T-helper 2 cell (primary cell): ENCODE data around the gene MIPEP.
A peak's percentile ranks its signal among the peaks of the same experiment; 100 is the strongest.
"Not testable (repeated sequence)": the region's sequence is repeated elsewhere in the genome, so short reads cannot be mapped to it uniquely, and the experiment has no call there.

ENCODE experiments used
- DNase-seq, 5 experiments: peaks; one replicate each; pipeline versions ENCODE4 v3.0.0 to v3.0.0-alpha.2; 2012 to 2022

Gene MIPEP

GRCh38 chr13:23889615-23890607 is 711 bp upstream of the MIPEP start:
- no peak for DNase-seq

GRCh38 chr13:23884361-23884760 is 4.8 kb downstream of the MIPEP start:
- not testable (repeated sequence) for DNase-seq

- DNase-seq, result no peak
These were observed 5.9 kb downstream of the MIPEP start for GRCh38 chr13:23883255-23883654.

DNA sequence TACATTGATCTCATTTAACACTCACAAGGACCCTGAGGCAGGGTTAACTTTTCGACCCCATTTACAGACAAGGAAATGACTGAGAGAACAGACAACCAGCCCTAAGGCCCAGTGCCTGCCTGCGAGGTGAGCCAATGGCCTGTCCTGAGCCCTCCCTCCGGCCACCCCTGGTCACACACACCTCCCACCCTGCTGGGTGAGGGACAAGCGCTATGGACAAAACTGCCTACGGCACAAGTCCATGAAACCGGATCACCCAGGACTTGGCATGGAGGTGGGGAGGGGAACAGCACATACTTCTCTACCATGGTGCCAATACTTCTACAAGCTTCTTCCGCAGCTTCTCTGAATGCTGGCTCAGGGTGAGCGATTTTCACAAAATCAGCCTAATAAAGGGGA is 7.8 kb downstream of the MIPEP start:
- DNase-seq, result not testable (repeated sequence)

- not testable (repeated sequence) for DNase-seq
These were observed 8.5 kb downstream of the MIPEP start for GRCh38 chr13:23880493-23881401.

DNA sequence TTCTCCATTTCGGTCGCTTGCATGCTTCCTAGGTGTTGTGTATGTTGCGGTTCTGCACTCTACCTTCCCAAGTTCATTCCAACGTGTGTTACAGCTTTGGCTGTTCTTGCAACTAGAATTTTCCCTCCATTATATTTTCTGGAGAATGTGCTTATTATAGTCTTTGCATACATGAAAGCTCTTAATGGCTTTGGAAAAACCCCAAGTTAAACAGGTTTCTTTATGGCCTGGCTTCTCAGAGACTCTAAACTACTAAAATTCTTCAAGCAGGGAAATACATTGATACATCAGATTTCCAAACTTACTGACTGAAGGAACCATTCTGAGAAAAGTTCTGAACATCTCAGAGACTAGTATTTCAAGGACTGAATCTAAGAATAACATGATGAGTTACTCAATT is 11.9 kb downstream of the MIPEP start:
- DNase-seq, result no peak

DNA sequence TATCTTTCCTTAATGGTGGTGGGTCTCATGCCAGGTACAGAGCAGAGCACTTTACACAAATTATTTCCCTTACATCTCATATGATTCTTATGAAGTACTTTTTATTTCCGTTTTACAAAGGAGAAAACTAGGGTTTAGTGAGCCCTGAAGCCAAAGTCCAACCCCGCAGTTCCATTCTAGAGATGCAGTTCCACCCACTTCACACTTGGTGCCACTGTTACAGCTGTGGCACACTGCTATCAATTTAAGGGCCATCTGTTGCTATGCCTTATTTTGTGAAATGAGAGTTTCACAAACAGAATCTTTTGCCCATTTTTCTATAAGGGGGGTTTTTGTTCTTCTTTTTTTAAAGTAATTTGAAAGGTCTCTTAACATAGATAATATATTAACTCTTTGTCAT is 12.9 kb downstream of the MIPEP start:
- DNase-seq, result peak in 1 of 5 experiments; percentile 34

GRCh38 chr13:23871616-23872220 is 17.5 kb downstream of the MIPEP start:
- no peak for DNase-seq

GRCh38 chr13:23870356-23871140 is 18.7 kb downstream of the MIPEP start:
- peak in 1 of 5 experiments; percentile 37 for DNase-seq

DNA sequence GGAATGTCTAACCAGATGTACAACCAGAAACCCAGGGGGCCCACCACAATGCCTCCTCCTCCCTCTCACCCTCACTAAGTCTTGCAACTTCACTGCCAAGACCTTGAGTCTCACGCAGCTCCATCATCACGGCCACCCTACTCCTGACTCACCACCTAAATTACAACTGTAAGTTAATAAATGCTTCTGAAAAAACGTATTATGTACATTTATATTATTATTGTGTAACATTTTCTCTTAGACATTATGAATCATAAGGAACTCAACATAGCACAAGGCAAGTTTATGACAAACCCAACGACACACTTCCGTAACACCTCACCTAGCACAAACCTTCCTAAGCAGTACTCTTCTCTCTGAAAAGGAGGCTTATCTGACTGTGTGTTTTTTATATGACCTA is 20.7 kb downstream of the MIPEP start:
- DNase-seq, result no peak

GRCh38 chr13:23867027-23867491 is 22.1 kb downstream of the MIPEP start:
- DNase-seq, result no peak

GRCh38 chr13:23866420-23867026 is 22.7 kb downstream of the MIPEP start:
- no peak for DNase-seq

GRCh38 chr13:23865906-23866305 is 23.3 kb downstream of the MIPEP start:
- no peak for DNase-seq

GRCh38 chr13:23865026-23865425 is 24.2 kb downstream of the MIPEP start:
- DNase-seq, result peak in 1 of 5 experiments; percentile 62

DNA sequence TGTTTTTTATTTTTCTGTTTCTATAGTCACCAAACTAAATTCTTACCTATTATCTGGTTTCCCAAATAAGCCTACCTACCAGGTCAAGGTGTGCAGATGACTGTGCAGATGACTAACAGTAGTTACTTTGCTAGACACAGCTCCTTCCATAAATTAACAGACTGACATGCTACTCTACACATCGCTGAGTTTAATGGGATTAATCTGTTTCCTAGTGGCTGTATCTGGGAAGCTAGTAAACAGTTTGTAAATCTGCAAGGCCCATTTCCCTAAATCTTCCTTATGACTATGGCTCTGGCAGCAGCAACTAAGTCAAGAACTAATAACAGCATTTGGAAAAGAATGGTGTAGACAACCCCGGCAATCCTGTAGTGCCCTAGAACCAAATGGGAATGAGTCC is 27.9 kb downstream of the MIPEP start:
- no peak for DNase-seq

DNA sequence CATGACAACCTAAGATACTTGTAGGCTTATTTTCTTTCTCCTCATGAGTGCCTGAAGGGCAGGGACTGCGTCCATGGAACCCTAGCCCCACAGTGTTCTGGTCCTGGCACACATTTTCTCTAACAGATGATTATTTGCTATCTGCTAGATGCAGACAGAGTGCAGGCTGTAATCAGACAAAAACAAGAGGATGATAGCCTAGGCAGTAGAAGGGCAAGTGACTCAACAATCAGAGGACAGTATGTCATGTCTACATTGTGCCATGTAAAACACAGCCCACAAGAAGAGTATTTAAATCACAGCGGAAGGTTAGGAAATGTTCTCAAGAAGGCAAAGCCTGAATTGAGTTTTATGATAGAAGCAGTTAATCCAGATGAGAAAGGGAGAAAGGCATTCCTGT is 29.3 kb downstream of the MIPEP start:
- no peak for DNase-seq

GRCh38 chr13:23859455-23859854 is 29.7 kb downstream of the MIPEP start:
- DNase-seq, result no peak

GRCh38 chr13:23858546-23858945 is 30.7 kb downstream of the MIPEP start:
- no peak for DNase-seq

- DNase-seq, result no peak
These were observed 33.0 kb downstream of the MIPEP start for GRCh38 chr13:23856008-23856750.

- no peak for DNase-seq
These were observed 33.8 kb downstream of the MIPEP start for GRCh38 chr13:23855360-23855759.

DNA sequence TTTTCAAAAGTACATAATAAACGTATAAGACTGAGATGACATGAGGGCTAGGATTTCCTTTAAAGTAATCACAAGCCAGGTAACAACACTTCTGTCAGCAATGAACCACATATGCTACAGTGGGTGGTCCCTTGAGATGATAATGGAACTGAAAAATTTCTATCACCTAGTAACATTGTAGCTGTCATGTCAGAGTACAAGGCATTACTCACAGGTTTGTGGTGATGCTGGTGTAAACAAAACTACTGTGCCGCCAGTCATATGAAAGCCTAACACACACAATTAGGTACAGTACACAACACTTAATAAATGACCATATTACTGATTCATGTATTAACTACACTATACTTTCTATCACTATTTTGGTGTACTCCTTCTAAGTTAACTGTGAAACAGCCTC is 36.8 kb downstream of the MIPEP start:
- DNase-seq, result no peak
